Liver (tissue), 9 donors: ENCODE measurements around the gene CDCP1. TPM values are rescaled to one million over a fixed set of nuclear protein-coding genes. Genes with fewer than 3 reads are reported as not detected.

ENCODE experiments used
- DNase-seq: peaks from one replicate; pipeline ENCODE4 v3.0.0-alpha.2; 2017; ENCODE audit warnings: low spot score
- H3K27ac ChIP-seq, 2 donors: one replicate each; pipeline ENCODE4 v1.7.0; 2013; ENCODE audit warnings: inconsistent platforms in 2 of 2, low read length in 2 of 2, control low read depth in 1 of 2, low read depth in 1 of 2, mild to moderate bottlenecking in 1 of 2
- H3K27me3 ChIP-seq, 4 donors: one replicate each; pipeline versions ENCODE4 v1.6.1 to v1.7.0; 2013; ENCODE audit warnings: low read length in 3 of 4, inconsistent platforms in 1 of 4, mild to moderate bottlenecking in 1 of 4, moderate library complexity in 1 of 4; ENCODE audit not compliant: control insufficient read depth in 4 of 4, insufficient read depth in 4 of 4
- H3K36me3 ChIP-seq, 4 donors: one replicate each; pipeline versions ENCODE4 v1.6.1 to v1.7.0; 2013; ENCODE audit warnings: low read length in 3 of 4, mild to moderate bottlenecking in 3 of 4, low read depth in 1 of 4, moderate library complexity in 1 of 4; ENCODE audit not compliant: control insufficient read depth in 4 of 4, insufficient read depth in 3 of 4
- H3K4me1 ChIP-seq, 4 donors: one replicate each; pipeline versions ENCODE4 v1.6.1 to v1.7.0; 2013; ENCODE audit warnings: low read length in 3 of 4, mild to moderate bottlenecking in 3 of 4, moderate library complexity in 1 of 4; ENCODE audit not compliant: control insufficient read depth in 4 of 4, insufficient read depth in 4 of 4
- H3K4me3 ChIP-seq, 3 donors: one replicate each; pipeline versions ENCODE4 v1.6.1 to v1.7.0; 2013; ENCODE audit warnings: low read length in 3 of 3, control low read depth in 1 of 3, low read depth in 1 of 3, mild to moderate bottlenecking in 1 of 3
- H3K9ac ChIP-seq, 2 donors: one replicate each; pipeline ENCODE4 v1.7.0; 2013; ENCODE audit warnings: low read length in 2 of 2, mild to moderate bottlenecking in 2 of 2, moderate library complexity in 2 of 2, control low read depth in 1 of 2, low read depth in 1 of 2
- H3K9me3 ChIP-seq, 4 donors: one replicate each; pipeline versions ENCODE4 v1.6.1 to v1.7.0; 2013; ENCODE audit warnings: low read length in 3 of 4; ENCODE audit not compliant: control insufficient read depth in 4 of 4
- ATF3 ChIP-seq: IDR thresholded peaks from 2 replicates; pipeline ENCODE4 v1.6.1; 2016; ENCODE audit warnings: antibody characterized with exemption
- CTCF ChIP-seq: fragments of 150-350 bp; IDR thresholded peaks from 2 replicates; pipeline ENCODE4 v1.5.1; 2017; ENCODE audit warnings: improper control_type of control experiment, low read depth, low read length; ENCODE audit not compliant: missing input control
- EGR1 ChIP-seq, 2 donors: IDR thresholded peaks; 2 replicates each; pipeline ENCODE4 v1.6.1; 2016 to 2018; ENCODE audit warnings: antibody characterized with exemption in 2 of 2, low read depth in 2 of 2
- FOXA1 ChIP-seq: IDR thresholded peaks from 2 replicates; pipeline ENCODE4 v1.6.1; 2016; ENCODE audit warnings: antibody characterized with exemption
- FOXA2 ChIP-seq: IDR thresholded peaks from 2 replicates; pipeline ENCODE4 v1.6.1; 2016; ENCODE audit warnings: antibody characterized with exemption
- GABPA ChIP-seq, 2 donors: IDR thresholded peaks in 1 of 2; conservative IDR thresholded peaks in 1 of 2; 2 replicates each; pipeline ENCODE4 v1.6.1; 2016; ENCODE audit warnings: antibody characterized with exemption in 2 of 2, mild to moderate bottlenecking in 1 of 2, moderate library complexity in 1 of 2
- HNF4A ChIP-seq, 2 donors: conservative IDR thresholded peaks; 2 replicates each; pipeline ENCODE4 v1.6.1; 2016; ENCODE audit warnings: antibody characterized with exemption in 2 of 2, mild to moderate bottlenecking in 2 of 2
- HNF4G ChIP-seq: IDR thresholded peaks from 2 replicates; pipeline ENCODE4 v1.6.1; 2016; ENCODE audit warnings: antibody characterized with exemption
- JUND ChIP-seq, 2 donors: IDR thresholded peaks; 2 replicates each; pipeline ENCODE4 v1.6.1; 2016; ENCODE audit warnings: antibody characterized with exemption in 2 of 2
- MAX ChIP-seq: IDR thresholded peaks from 2 replicates; pipeline ENCODE4 v1.6.1; 2016; ENCODE audit warnings: antibody characterized with exemption
- NR2F2 ChIP-seq: IDR thresholded peaks from 2 replicates; pipeline ENCODE4 v1.6.1; 2016; ENCODE audit warnings: antibody characterized with exemption
- REST ChIP-seq: IDR thresholded peaks from 2 replicates; pipeline ENCODE4 v1.6.1; 2016; ENCODE audit warnings: antibody characterized with exemption, mild to moderate bottlenecking
- RXRA ChIP-seq, 2 donors: IDR thresholded peaks; 2 replicates each; pipeline ENCODE4 v1.6.1; 2017 to 2018; ENCODE audit warnings: antibody characterized with exemption in 2 of 2, mild to moderate bottlenecking in 1 of 2
- TAF1 ChIP-seq: conservative IDR thresholded peaks from 2 replicates; pipeline ENCODE4 v1.6.1; 2016; ENCODE audit warnings: antibody characterized with exemption, mild to moderate bottlenecking
- YY1 ChIP-seq: IDR thresholded peaks from 2 replicates; pipeline ENCODE4 v1.6.1; 2016; ENCODE audit warnings: antibody characterized with exemption, mild to moderate bottlenecking
- WGBS: extraction: QIAGEN DNeasy Blood & Tissue Kit; methylation state at CpG from one replicate; pipeline ENCODE4 v1.1.7; 2013; 5-methylcytosine and 5-hydroxymethylcytosine counted together
- polyA plus RNA-seq, 2 donors: library from polyadenylated mRNA; stranded (reverse) in 1 of 2; unstranded in 1 of 2; fragments of 200-250 nt in 1 of 2; fragments of >200 nt in 1 of 2; fragmentation: Nextera tagmentation in 1 of 2; extraction: Ambion mirVana in 1 of 2; gene quantifications; one replicate each; pipeline versions ENCODE4 v1.2.1 to v1.2.3, GENCODE V29; 2013 to 2015
- total RNA-seq, 2 donors: library from RNA; depleted of rRNA; stranded (reverse); fragments of >200 nt; gene quantifications; one replicate each; pipeline ENCODE4 v1.2.3, GENCODE V29; 2014
- donor health status: healthy.
- donor health status: healthy.
- donor health status: healthy.
- donor health status: healthy.
- donor health status: healthy.

Gene CDCP1
- total and polyA plus RNA-seq, 4 donors, result 0.22 to 0.67 (median 0.45) TPM

GRCh38 chr3:45104715-45105711 lies 41.2 kb downstream of the CDCP1 start:
- no peak for TF ChIP-seq TAF1
- no peak for TF ChIP-seq EGR1 (IDR thresholded peaks at IDR 0.05; ENCODE audit: low read depth in 2 of 2)
- TF ChIP-seq FOXA2, result no peak
- no peak for TF ChIP-seq YY1
- no peak for TF ChIP-seq ATF3
- no peak for TF ChIP-seq FOXA1
- Histone ChIP-seq H3K9me3 (peaks cover 0 to 3% (median 0%) of the 10 kb centered on the region in 4 donors), H3K4me1 (no peaks in the 10 kb centered on the region), H3K36me3 (no peaks in the 10 kb centered on the region), H3K27me3 (no peaks in the 10 kb centered on the region), H3K9ac (no peak overlapping the region), H3K27ac (no peak overlapping the region), H3K4me3 (no peak overlapping the region)
- no peak for DNase-seq
- 87% methylated on average over 8 of the region's 8 CpGs for WGBS

- H3K27me3 ChIP-seq, result no peaks in the 10 kb centered on the region
- peaks cover 0 to 3% (median 0%) of the 10 kb centered on the region in 4 donors for H3K9me3 ChIP-seq
- no peak for DNase-seq
- no peak overlapping the region for H3K9ac ChIP-seq
- H3K4me3 ChIP-seq, result no peak overlapping the region
- no peaks in the 10 kb centered on the region for H3K4me1 ChIP-seq
- no peaks in the 10 kb centered on the region for H3K36me3 ChIP-seq
- 86% methylated on average over 4 of the region's 4 CpGs for WGBS
- no peak overlapping the region for H3K27ac ChIP-seq
- no peak for TF ChIP-seq JUND (IDR thresholded peaks at IDR 0.05)
- TF ChIP-seq HNF4A (conservative IDR thresholded peaks at IDR 0.05), result no peak
- TF ChIP-seq ATF3, result no peak
- TF ChIP-seq YY1, result no peak
- no peak for TF ChIP-seq GABPA (IDR thresholded peaks at IDR 0.05 in 1 of 2, conservative IDR thresholded peaks at IDR 0.05 in 1 of 2)
- no peak for TF ChIP-seq REST
- no peak for TF ChIP-seq MAX
- no peak for TF ChIP-seq FOXA1
- TF ChIP-seq HNF4G, result no peak
- no peak for TF ChIP-seq RXRA (IDR thresholded peaks at IDR 0.05)
- no peak for TF ChIP-seq CTCF
- no peak for TF ChIP-seq NR2F2
These were observed 42.1 kb downstream of the CDCP1 start for GRCh38 chr3:45103753-45104714.
